ENCODE results near the gene NALF2.

GRCh38 chrX:69539437-69539836 is 35.3 kb downstream of the NALF2 start:
- TF ChIP-seq YY1 (tag by site-specific recombination; IDR thresholded peaks at IDR 0.05), result no peak
- TF ChIP-seq ZNF274 (IDR thresholded peaks at IDR 0.05; ENCODE audit: low read length), result no peak
- TF ChIP-seq ZNF274 (tag by site-specific recombination; IDR thresholded peaks at IDR 0.05; ENCODE audit: borderline replicate concordance), result no peak
- TF ChIP-seq ZNF391 (tag by site-specific recombination; IDR thresholded peaks at IDR 0.05; ENCODE audit: borderline replicate concordance, low read depth), result no peak
- no peak for TF ChIP-seq ZBTB1 (tag by site-specific recombination; IDR thresholded peaks at IDR 0.05)
